Stimulated activated CD8-positive, alpha-beta memory T cell treated with anti-CD3 and anti-CD28 coated beads, Interleukin-2, amount 100 ng/mL, for 48 hours (primary cell): ENCODE results near the gene LDLRAP1.
"Not testable (repeated sequence)": the region's sequence is repeated elsewhere in the genome, so short reads cannot be mapped to it uniquely, and the experiment has no call there.

Experiments used
- DNase-seq, 2 donors: peaks; one replicate each; pipeline ENCODE4 v3.0.0-alpha.2; 2020; ENCODE audit warnings: low read depth in 2 of 2

Gene LDLRAP1

DNA sequence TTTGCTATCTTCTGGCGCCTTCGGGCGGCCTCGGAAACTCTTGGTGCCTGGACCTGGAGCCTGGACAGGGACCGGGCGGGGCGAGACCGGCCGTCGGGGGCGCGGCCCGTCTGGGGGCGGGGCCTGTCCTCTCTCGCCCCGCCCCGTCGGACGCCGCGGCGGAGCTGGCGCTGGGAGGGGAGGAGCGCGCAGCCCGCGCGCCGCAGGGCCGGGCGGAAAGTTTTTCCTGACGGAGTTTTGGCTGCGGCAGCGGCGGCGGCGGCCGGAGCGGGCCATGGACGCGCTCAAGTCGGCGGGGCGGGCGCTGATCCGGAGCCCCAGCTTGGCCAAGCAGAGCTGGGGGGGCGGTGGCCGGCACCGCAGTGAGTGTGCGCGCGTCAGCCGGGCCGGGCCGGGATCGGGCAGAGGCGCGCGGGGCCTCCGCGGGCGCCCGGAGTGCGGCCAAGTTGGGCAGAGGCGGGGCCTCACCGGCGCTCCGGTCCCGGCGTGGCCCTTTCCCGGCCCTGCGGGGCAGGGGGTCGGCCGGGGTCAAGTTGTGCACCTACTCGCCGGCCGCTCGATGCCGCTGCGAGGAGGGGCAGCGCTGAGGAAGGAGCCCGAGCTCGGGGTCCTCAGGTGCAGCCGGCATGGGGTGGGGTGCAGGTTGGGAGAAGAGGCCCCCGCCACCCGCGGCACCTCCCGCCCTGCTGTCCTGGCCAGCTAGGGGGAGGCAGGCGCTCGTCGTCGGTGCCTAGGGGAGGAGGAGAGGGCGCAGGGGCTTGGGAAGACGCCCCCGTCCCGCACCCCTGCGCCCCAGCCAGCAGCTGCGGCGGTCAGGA lies at the start of gene LDLRAP1:
LDLRAP1 (plus strand) TSS at position 182 of the 818 bp plus-strand sequence; CDS start at position 275, 93 bp downstream.
- DNase-seq = peak; percentile 57 to 58

DNA sequence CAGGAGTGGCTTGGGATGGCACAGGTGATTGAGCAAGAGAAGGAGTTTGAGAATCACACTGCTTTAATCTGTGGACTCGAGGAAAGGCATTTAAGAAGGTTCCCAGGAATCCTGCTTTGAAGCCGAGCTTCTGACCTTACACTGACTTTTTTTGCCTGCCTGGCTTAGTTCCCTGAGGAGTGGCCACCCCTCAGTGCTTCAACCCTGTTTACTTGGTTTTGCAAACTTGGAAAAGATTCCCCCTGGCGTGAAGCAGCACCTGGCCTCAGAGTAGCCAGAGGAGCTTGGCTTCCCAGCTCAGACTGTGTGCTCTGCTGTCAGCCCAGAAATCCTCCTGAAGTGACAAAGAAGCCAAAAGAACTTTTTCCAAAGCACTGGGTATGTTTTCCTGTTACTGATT lies 48.5 kb upstream of the LDLRAP1 start:
- DNase-seq = no peak

- DNase-seq = no peak
Measured at GRCh38 chr1:25500694-25501093, 42.7 kb upstream of the LDLRAP1 start.

DNA sequence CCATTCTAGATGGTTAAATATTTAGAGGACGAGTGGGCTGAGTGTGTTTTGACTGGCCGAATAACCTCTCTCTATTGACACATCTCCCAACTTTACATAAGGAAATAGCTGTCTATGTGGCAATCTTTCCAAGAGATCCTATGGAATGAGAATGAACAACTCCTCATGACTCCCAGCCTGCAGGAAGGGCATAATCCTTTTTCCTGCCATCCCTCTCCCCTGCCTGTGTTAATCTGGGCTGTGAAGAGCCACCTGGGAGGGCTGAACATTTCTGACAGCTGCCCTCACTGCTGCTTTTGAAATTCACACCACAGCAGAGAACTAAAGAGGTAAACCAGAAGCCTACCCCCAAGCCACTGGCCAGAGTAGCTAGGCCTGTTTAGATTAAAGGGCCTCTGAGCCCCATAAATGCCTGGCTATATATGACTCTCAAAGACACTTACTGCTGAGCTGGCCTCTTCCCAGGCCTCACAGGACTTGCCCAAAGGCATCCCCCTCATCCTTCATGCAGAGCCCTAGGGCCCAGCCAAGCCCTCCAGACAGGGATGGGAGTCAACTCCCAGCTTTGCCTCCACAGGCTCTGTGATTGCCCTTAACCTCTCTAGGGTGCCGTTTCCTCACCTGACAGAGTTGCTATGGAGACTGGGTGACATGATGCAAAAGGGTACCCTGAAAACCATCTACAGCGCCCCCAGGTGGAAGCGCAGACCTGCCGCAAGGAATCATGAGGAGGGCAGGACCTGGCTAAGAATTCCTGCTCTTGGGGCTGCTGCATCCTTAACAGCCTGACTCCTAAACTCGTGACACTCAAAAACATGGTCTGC lies 42.0 kb upstream of the LDLRAP1 start:
- DNase-seq = no peak

DNA sequence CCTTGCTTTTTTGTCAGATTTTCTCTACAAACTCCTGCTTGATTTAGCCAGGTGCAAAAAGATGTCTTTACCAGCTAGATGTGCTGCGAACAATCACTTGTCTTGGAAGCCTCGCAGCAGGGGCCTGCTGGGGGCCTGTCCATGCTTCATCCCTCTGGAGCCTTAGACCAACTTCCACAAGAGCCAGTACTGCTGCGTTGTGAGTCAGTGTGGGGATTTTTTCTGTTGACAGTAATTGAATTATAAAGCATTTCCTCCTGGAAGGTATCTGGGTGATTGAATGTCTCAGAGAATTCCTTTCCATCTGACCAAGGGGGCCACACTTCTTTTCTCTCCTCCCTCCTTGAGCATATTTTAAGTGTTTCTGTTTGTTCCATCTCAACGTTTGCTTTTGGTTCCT lies 40.4 kb upstream of the LDLRAP1 start:
- DNase-seq = no peak

GRCh38 chr1:25503551-25504426 lies 39.6 kb upstream of the LDLRAP1 start:
- DNase-seq = peak; percentile 37 to 48

- DNase-seq = no peak
Measured at GRCh38 chr1:25504706-25505595, 38.5 kb upstream of the LDLRAP1 start.

- DNase-seq = no peak
Measured at GRCh38 chr1:25505656-25506385, 37.6 kb upstream of the LDLRAP1 start.

DNA sequence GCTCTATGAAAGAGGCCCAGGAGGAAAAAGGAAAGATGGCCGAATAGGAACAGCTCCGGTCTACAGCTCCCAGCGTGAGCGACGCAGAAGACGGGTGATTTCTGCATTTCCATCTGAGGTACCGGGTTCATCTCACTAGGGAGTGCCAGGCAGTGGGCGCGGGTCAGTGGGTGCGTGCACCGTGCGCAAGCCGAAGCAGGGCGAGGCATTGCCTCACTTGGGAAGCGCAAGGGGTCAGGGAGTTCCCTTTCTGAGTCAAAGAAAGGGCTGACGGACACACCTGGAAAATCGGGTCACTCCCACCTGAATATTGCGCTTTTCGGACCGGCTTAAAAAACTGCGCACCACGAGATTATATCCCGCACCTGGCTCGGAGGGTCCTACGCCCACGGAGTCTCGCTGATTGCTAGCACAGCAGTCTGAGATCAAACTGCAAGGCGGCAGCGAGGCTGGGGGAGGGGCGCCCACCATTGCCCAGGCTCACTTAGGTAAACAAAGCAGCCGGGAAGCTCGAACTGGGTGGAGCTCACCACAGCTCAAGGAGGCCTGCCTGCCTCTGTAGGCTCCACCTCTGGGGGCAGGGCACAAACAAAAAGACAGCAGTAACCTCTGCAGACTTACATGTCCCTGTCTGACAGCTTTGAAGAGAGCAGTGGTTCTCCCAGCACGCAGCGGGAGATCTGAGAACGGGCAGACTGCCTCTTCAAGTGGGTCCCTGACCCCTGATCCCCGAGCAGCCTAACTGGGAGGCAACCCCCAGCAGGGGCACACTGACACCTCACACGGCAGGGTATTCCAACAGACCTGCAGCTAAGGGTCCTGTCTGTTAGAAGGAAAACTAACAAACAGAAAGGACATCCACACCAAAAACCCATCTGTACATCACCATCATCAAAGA lies 36.6 kb upstream of the LDLRAP1 start:
- DNase-seq = not testable (repeated sequence)

- no peak for DNase-seq
Measured at GRCh38 chr1:25513666-25514065, 29.7 kb upstream of the LDLRAP1 start.

- no peak for DNase-seq
Measured at GRCh38 chr1:25515033-25515432, 28.4 kb upstream of the LDLRAP1 start.

DNA sequence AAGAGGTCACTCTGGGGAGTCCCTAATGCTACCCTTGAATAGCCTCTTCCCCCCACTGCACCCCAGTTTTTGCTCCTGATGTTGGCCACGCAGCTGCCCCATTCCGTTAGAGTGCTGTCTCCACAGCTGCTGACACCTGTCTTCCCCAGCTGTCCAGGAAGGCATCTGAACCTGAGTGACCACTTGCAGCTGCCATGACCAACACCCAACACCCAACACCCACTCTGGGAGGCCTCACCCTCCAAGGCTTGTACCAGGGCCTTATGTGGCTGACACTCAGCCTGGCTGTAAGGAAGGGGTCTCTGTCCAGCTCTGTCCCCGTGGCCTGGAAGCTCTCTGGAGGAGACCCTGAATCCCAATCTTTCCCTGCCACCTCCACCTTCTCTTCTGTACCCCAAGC lies 26.7 kb upstream of the LDLRAP1 start:
- no peak for DNase-seq

DNA sequence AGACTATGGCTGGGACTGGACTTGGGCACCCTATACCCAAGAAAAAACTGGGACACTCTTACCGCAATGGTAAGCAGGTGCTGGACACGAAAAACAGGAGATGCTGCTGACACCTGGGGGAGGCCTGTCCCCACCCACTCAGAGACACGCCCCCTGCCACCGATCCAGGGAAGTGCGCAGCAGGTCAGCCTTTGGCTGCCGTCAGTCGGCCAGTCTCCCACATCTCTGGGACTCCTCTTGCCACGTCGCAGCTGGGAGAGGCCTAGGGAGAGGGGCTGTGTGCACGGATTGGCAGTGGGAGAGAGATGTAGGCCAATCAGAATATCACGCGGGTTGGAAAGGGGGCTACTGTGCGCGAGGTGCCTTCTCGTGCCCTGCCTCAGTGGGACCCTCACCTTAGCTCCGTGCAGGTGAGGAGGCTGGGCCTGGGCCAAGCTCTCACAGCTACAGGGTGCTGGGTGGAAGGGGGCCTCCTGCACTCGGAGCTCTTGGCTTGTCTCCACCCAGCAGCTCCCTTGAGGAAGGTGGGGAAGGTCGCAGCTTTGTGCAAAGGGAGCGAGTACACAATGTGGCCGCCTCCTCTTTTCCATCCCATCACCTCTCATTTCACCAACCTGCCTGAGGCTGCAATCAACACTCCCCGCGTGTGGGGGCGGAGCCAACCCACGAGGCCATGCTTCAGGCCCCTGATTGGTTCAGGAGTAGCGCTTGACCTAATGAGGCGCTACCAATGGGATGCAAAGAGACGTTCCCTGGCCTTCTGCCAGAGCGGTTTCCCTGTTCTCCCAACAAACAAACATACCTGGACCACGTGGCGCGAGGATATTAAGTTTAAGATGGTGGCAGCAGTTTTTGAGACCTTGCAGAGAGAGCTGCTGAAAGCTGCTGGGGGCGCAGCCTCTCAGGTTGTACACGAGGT lies 25.7 kb upstream of the LDLRAP1 start:
- no peak for DNase-seq

DNA sequence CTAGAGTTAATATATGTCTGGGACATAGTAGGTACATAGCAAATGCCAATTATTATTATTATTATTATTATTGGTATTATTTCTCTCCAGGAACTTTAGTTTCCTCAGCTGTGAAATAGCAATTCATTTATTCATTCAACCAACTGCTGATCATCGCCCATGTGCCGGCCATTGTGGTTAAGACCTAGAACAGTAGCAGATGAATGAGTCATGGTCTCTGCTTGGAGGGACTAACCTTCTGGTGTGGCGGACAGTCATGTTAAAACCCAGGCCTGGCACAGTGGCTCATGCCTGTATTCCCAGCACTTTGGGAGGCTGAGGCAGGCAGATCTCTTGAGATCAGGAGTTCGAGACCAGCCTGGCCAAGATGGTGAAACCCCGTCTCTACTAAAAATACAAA lies 23.8 kb upstream of the LDLRAP1 start:
- no peak for DNase-seq

- DNase-seq = peak; percentile 32 to 56
Measured at GRCh38 chr1:25520446-25521061, 22.9 kb upstream of the LDLRAP1 start.

DNA sequence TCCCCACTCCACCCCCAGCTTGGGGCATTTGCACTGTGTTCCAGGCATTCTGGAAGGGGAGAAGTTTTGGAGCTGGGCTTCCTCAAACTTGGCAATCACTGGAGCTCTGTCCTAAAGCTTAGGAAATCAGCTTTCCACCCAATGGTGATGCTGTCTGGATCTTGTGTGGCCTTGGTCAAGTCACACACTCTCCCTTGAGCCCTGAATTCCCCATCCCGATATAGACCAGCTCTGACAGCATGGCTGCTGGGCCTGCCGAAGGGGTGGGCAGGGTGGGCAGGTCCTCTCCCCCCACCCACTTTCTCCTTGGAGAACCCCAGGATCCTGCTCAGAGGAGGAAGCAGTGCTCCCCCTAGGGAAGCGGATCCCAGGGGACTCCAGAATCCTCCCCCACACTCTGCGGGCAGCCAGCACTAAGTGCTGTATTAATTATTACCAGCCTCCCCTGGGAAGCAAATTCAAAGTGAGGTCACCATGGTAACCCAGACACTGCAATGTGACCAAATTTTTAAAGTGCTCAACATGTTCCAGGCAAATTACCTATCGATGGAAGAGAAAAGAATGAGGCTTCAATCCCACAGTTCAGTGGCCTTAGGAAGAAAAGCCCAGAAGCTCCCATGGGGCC lies 21.3 kb upstream of the LDLRAP1 start:
- no peak for DNase-seq

DNA sequence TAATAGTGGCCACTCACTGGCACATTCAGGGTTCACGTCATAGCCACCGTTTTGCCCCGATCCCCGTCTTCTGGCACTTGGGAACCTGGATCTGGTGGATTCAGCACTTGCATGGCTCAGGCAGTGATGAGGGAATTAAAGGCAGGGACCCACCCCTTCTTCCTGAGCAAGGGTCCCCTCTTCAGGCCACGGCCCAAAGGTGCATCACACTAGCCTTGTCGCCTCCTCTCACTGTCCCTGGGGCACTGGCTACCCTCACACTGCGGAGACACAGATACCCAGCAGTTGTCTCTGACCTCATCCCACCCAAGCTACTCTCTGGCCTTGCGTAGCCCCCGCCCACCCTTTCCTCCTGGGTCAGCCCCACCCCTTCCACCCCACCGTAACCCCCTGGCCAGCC lies 19.9 kb upstream of the LDLRAP1 start:
- no peak for DNase-seq
